Measurements from ENCODE around the gene CMTR1. TPM values are rescaled to one million over a fixed set of nuclear protein-coding genes. Genes with fewer than 3 reads are reported as not detected.

Gene CMTR1
- total RNA-seq, 1 experiment from 2014 or later: 34.8 TPM

DNA sequence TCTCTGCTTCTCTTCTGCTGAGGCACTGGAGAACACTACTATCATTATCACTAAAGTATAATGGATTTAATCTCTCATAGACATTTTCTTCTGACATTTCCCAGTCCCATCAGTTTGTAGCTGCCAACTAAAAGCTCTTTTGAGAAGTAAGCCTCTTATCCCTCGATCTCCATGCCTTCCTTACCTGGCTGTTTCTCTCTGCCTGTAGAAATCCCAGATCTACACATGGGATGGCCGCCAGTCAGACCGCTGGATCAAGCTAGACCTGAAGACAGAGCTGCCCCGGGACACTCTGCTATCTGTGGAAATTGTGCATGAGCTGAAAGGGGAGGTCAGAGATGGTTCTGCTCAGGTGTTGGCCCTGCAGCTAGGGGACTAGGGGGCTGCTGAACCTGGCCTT is 41.3 kb downstream of the CMTR1 start:
- no peak overlapping the region for H3K27ac Mint-ChIP-seq
- H3K4me1 Mint-ChIP-seq: no peaks in the 10 kb centered on the region
- Histone ChIP-seq H3K4me1 (ENCODE audit: insufficient read depth, low read length) (no peaks in the 10 kb centered on the region), H3K4me2 (ENCODE audit: insufficient read depth, insufficient read length, low read length) (no peak overlapping the region), H3K9ac (ENCODE audit: extremely low read depth, insufficient read length, low read length) (no peak overlapping the region), H4K91ac (ENCODE audit: insufficient read length, low read depth, low read length) (no peak overlapping the region), H3K56ac (ENCODE audit: insufficient read length, low read depth, low read length) (no peak overlapping the region), H3K23ac (ENCODE audit: insufficient read length, low read depth, low read length) (no peak overlapping the region), H2BK15ac (ENCODE audit: low read depth, low read length) (no peak overlapping the region), H2BK120ac (ENCODE audit: low read depth, low read length, poor library complexity, severe bottlenecking) (no peak overlapping the region), H4K8ac (replicated peaks; ENCODE audit: insufficient read length, low read depth, low read length) (no peak overlapping the region), H3T11ph (ENCODE audit: low read length) (no peak overlapping the region), H3K4ac (ENCODE audit: low read depth, low read length) (no peak overlapping the region), H2BK12ac (ENCODE audit: insufficient read length, low read depth, low read length) (no peak overlapping the region), H2AFZ (ENCODE audit: low read length) (no peak overlapping the region), H3K27me3 (ENCODE audit: insufficient read depth, low read length) (no peaks in the 10 kb centered on the region), H4K5ac (ENCODE audit: insufficient read length, low read depth, low read length) (no peak overlapping the region), H3K9me3 (ENCODE audit: control insufficient read depth, low read depth, low read length) (no peaks in the 10 kb centered on the region), H3K14ac (ENCODE audit: insufficient read depth, low read length) (no peak overlapping the region), H4K20me1 (ENCODE audit: control insufficient read depth, insufficient read depth, insufficient read length) (no peaks in the 10 kb centered on the region), H2AK5ac (ENCODE audit: insufficient read length, low read length) (no peak overlapping the region), H2BK5ac (ENCODE audit: insufficient read length, low read length) (no peak overlapping the region), H3K79me1 (ENCODE audit: insufficient read depth, low read depth, low read length, poor library complexity, severe bottlenecking) (no peaks in the 10 kb centered on the region), H3K79me2 (ENCODE audit: insufficient read depth, low read length) (no peaks in the 10 kb centered on the region), H3K27ac (ENCODE audit: insufficient read length, low read depth, low read length) (no peak overlapping the region), H2BK20ac (ENCODE audit: low read depth, low read length, poor library complexity, severe bottlenecking) (no peak overlapping the region), H3K18ac (ENCODE audit: insufficient read length, low read depth, low read length) (no peak overlapping the region), H3K23me2 (ENCODE audit: insufficient read length, low read depth, low read length, poor library complexity, severe bottlenecking) (no peaks in the 10 kb centered on the region)
- peaks cover 17 to 81% (median 78%) of the 10 kb centered on the region in 3 experiments; a peak in 6 of 7 replicates for H3K36me3 Mint-ChIP-seq (ENCODE audit: insufficient read depth in 1 of 3, low read depth in 3 of 3)
- H3K27me3 Mint-ChIP-seq (ENCODE audit: low read depth): no peaks in the 10 kb centered on the region
- no peak overlapping the region for H3K4me3 Mint-ChIP-seq
- H3K9me3 Mint-ChIP-seq: no peaks in the 10 kb centered on the region
- TF ChIP-seq, protein P1, sequence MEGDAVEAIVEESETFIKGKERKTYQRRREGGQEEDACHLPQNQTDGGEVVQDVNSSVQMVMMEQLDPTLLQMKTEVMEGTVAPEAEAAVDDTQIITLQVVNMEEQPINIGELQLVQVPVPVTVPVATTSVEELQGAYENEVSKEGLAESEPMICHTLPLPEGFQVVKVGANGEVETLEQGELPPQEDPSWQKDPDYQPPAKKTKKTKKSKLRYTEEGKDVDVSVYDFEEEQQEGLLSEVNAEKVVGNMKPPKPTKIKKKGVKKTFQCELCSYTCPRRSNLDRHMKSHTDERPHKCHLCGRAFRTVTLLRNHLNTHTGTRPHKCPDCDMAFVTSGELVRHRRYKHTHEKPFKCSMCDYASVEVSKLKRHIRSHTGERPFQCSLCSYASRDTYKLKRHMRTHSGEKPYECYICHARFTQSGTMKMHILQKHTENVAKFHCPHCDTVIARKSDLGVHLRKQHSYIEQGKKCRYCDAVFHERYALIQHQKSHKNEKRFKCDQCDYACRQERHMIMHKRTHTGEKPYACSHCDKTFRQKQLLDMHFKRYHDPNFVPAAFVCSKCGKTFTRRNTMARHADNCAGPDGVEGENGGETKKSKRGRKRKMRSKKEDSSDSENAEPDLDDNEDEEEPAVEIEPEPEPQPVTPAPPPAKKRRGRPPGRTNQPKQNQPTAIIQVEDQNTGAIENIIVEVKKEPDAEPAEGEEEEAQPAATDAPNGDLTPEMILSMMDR (conservative IDR thresholded peaks at IDR 0.05): no peak
- WGBS (ENCODE audit: extremely low coverage, insufficient read length, low lambda C conversion rate): no CpG with 5 or more reads among the region's 4 CpGs
- DNase-seq: no peak

Measured in H9 (cell line).